ENCODE measurements around the gene SORCS2.

- TF ChIP-seq POLR2A (IDR thresholded peaks at IDR 0.05) = no peak
- TF ChIP-seq CTCF (IDR thresholded peaks at IDR 0.05) = no peak
Observed at GRCh38 chr4:7247946-7248345, 55.6 kb downstream of the SORCS2 start.
